HG02970 (cell line): ENCODE results near the gene TMEM184C.

Source experiments
- ATAC-seq: cut with Tn5 transposase; IDR thresholded peaks from one replicate; pipeline ENCODE4 v1.9.1; 2021; ENCODE audit warnings: mild to moderate bottlenecking, moderate library complexity, moderate number of reproducible peaks; ENCODE audit not compliant: unreplicated experiment, low FRiP score

The TMEM184C gene

DNA sequence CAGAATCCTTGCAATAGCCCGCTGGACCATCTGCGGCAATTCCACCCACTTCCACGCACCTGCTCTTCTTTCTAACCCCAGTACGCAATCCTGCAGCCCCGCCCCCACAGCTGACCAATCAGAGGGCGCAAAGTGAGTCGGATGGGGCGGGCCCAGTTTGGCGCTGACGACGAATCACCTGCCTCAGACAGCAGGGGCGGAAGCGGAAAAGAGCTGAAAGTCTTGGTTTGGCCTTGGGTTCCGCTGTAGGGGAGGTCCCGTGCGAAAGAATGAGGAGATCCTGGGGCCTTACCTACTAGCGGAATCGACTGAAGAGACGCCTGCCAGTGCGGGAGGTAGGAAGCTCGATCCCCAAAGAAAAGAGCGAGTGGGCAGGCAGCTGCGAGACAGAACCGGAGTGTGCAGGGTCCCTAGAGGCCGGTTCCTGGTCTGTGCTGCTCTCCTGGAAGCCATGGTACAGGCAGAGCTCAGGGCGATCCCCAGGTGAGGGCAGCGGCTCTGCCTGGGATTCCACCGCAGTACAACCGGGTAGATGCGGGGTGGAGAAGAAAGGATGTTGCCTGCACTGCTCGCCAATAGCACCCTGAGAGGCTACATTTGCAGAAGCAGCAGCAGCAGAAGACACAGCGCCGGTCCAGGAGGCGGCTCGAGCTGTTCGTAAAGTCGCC, at the start of gene TMEM184C:
TSS of gene TMEM184C (plus strand) at position 225 of the 668 bp plus-strand sequence. CDS start 560 bp downstream, outside the sequence.
- ATAC-seq, result peak; percentile 100

DNA sequence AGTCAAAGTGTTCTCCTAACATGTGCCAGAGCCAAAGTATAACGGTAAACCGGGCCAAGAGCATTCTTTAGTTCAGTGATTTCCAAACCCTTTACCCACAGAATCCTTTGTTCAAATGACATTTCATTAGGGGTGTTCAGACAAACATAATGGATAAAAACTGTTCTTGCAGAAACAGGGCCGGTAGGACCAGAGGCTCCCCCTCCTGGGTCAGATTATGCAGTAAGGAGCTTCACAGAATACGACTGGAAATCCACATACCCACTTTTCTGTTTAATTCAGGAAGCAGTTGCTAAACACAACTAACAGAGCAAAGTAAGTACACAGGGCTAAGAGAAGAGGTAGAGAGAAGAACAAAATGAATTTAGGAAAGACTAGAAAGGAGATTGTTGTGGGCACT, 46.6 kb upstream of the TMEM184C start:
- ATAC-seq, result no peak

DNA sequence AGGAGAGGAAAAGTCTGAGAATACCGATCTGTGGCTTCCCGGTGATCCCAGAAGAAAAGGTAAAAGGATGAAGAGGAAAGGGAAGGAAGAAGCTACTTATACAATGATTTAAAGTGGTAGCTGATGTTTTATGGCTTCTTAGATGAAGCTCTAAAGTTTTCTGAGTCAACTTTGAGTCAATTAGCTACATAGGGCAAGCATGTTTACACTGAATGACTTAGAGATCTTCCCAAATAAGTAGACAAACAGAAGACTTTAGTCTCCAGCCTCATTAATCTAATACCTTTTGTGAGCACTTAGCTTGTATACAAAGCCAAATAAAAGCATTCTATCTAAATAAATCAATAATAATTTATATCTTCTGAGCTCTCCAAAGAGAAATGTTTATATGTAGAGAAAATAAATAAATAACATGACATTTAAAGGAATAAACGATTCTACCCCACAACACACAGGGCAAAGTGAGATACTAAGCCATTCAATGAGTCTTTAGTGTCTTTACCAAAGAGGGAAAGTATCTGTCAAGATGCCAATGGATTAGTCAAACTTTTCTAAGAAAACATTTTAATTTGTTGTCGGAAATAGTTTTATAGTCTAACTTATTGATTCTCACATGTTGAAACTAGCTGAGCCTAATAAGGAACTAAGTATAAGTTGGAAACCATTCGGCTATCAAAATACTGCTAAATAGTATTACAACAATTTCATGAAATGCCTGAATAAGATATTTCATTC, 46.0 kb upstream of the TMEM184C start:
- ATAC-seq, result no peak

DNA sequence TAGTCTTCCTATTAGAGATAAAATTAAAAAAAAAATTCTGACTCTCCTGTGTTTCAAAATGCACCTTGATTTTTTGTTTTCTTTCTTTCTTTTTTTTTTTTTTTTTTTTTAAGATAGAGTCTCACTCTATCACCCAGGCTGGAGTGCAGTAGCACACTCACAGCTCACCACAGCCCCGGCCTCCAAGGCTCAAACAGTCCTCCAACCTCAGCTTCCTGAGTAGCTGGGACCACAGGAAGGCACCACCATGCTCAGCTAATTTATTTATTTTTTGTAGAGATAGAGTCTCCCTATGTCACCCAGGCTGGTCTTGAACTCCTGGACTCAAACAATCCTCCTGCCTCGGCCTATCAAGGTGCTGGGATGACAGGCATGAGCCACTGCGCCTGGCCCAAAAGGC, 41.1 kb upstream of the TMEM184C start:
- no peak for ATAC-seq

DNA sequence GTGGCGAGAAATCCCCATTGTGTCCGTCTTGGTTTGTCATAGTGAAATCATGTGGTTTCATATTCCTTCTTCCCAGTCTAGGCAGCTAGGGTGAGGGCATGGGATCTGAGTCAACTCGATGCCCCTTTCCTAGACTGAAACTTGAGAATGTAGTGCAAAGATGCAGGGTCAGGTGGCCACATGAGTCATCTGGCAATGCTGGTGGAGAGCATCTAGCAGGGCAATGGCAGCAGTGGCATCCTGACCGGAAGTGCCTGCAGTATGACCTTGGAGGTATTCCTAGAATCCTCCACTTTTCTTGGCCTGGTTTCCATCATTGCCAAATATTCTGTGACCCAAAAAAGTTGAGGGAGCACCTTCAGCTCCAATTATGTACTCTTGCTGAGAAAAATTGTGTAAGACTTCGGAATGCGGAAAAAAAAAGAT, 39.1 kb upstream of the TMEM184C start:
- ATAC-seq, result no peak

DNA sequence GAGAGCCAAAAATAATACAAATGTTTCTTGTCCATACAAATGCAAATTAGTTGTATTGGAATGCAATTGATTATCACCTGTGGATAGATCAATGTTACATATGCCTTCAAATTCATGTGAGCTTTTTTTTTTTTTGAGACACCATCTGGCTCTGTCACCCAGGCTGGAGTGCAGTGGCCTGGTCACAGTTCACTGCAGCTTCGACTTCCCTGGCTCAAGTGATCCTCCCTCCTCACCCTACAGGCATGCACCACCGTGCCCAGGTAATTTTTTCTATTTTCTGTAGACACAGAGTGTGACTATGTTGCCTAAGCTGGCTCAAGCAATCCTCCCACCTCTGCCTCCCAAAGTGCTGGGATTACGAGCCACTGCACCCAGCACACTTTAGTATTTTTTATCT, 38.6 kb upstream of the TMEM184C start:
- ATAC-seq, result no peak

- no peak for ATAC-seq
These were observed 36.8 kb upstream of the TMEM184C start for GRCh38 chr4:147580396-147580795.

GRCh38 chr4:147581606-147582350, 35.4 kb upstream of the TMEM184C start:
- ATAC-seq, result no peak

DNA sequence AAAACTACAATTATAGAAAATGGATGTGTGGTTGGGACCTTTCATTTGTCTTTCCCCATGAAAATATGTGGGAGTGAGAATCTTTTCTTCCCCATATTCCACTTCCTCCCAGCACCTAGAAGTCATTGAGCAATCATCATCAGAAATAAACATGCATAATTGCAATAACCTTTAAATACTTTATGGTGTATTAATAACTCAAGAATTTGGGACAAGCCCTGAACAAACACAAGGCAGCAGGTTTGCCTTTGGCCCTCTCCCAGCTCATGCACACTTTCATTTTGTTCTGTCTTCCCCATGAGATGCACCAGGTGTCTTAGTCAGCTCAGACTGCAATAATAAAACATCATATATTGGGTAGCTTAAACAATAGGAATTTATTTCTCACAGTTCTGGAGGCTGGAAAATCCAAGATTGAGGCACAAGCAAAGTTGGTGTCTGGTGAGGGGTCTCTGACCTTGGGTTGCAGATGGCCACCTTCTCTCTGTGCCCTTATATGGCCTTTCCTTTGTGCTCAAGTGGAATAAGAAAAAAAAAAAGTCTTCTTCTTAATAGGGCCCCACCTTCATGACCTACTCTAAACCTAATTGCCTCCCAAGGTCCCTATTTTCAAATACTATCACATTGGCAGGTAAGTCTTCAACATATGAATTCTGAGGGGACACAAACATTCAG, 34.7 kb upstream of the TMEM184C start:
- no peak for ATAC-seq

- no peak for ATAC-seq
These were observed 33.3 kb upstream of the TMEM184C start for GRCh38 chr4:147583876-147584275.

DNA sequence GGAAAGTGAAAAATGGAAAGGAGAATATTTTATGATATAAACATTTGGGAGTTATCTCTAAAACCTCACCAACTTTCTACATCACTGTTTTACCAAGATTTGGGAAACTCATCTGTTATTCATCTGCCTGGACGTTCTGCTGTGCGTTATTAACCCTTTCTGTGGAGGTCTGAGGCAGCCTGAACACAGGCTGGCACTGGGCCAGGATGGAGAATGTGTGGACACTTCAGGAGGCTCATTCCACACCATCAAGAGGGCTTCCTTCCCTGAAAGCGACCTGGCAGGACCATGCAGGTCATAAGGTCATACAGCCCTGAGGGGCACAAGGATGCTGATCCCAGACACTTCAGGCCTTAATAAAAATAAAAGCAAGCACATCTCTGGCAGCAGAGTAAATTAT, 31.2 kb upstream of the TMEM184C start:
- no peak for ATAC-seq

DNA sequence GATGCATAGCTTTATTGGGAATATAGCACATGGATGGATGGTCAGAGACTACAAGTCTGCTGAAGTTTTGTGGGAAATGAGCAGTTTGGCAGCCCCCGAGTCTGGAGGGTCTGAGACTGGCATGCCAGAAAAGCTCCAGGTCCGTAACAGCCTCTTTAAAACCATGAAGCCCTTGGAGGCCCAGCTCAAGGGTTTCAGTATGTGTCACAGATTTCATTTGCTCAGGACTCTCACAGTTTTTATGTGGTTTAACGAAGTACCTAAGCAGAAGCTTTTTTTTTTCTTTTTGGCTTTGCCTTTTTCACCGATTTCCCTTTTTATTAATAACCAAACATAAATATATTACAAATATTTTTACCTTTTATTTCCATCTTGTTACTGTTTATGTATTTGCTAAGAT, 30.6 kb upstream of the TMEM184C start:
- ATAC-seq, result no peak

- ATAC-seq, result no peak
These were observed 30.2 kb upstream of the TMEM184C start for GRCh38 chr4:147587041-147587440.

- no peak for ATAC-seq
These were observed 27.6 kb upstream of the TMEM184C start for GRCh38 chr4:147589586-147589985.

DNA sequence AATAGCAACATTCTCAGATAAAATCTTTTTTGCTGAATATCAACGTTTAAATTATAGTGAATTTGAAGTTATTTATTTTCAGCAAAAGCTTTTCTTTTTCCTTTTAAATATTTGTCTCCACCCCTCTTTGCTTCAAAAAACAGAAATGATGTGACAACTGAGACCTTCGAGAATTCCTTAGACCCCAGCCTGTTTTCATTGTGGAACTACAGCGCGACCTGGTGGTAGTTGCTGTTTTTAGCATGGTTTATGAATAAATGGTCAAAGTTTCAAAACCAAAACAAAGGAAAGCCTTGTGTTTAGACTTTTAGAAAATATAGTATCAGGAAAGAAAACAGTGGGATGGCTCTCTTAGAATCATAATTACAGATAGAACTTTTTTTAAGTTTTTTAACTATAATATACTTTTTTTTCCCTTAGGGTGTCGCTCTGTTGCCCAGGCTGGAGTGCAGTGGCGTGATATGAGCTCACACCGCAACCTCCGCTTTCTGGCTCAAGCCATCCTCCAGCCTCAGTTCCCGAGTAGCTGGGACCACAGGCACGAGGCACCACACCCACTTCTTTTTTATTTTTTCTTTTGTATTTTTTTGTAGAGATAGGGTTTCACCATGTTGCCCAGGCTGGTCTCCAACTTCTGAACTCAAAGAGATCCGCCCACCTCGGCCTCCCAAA, 26.8 kb upstream of the TMEM184C start:
- ATAC-seq, result peak; percentile 56

DNA sequence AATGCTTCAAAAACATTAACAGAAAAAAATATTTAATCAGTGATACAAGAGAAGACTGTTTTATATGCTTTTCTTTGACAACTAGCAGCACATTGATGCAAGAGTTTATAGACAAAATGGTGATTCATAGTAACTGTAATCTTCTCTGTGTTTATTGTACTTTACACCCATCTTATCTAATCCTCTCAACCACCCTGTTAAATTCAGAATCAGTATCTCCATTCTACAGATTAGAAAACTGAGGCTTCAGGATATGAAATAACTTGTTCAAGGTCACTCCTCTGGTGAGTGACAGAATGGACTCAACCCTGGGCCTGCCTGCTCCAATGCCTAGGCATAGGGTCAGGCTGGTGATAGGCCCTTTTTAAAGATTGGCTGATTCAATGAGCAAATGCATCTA, 26.1 kb upstream of the TMEM184C start:
- no peak for ATAC-seq

DNA sequence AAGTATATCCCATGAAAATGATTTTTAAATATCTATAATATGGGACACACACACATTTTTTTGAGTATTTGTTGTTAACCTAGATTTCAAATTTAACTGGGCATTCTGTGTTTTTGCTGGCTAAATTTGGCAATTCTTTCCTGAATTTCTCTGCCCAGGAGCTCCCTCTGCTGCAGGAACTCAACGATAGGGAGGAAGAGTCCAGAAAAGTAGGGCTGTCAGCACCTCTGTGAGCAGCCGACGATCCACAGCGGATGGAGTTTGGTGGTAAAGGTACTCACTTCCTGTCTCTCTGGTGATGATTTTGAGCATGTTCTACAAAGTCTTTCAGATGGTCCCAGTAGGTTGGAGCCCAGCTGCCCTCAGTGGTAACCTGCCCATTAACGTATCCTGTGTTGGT, 23.1 kb upstream of the TMEM184C start:
- ATAC-seq, result no peak

- no peak for ATAC-seq
These were observed 22.6 kb upstream of the TMEM184C start for GRCh38 chr4:147594578-147594977.

DNA sequence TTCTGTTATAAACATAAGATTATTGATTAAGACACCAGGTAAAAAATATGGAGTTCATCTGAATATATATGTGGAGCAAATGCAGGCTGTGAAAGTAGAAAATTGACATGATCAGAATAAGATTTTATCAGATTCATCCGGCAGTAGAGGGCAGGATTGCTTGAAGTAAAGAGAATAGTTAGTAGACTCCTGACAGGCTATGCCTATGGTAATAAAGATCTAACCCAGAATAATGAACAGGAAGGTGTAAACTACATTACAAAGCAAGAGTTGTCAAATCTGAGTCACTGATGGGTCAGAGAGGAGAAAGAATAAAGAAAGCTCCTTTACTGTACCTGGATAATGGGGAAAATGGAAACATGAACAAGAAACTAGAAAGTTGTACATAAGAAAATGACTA, 20.8 kb upstream of the TMEM184C start:
- ATAC-seq, result no peak

- no peak for ATAC-seq
These were observed 20.2 kb upstream of the TMEM184C start for GRCh38 chr4:147596981-147597380.
